ENCODE results near the gene C1QC. TPM values are rescaled to one million over a fixed set of nuclear protein-coding genes. Genes with fewer than 3 reads are reported as not detected.

Gene C1QC
- total and polyA plus RNA-seq, 2 experiments from 2014 or later = not detected

GRCh38 chr1:22611530-22611947 is 31.9 kb upstream of the C1QC start:
- H3K4me3 ChIP-seq = no peak overlapping the region
- H3K27ac ChIP-seq (ENCODE audit: low read depth) = no peak overlapping the region
- Mint-ChIP-seq H3K9me3 (no peaks in the 10 kb centered on the region; the same call in 2 of the 3 replicates), H3K27ac (no peak overlapping the region), H3K36me3 (ENCODE audit: low read depth) (no peaks in the 10 kb centered on the region), H3K4me1 (peaks cover 30% of the 10 kb centered on the region), H3K27me3 (ENCODE audit: insufficient read depth, low read depth, poor library complexity) (peaks cover 26% of the 10 kb centered on the region), H3K4me3 (no peak overlapping the region)
- no peaks in the 10 kb centered on the region for H3K79me2 ChIP-seq (replicated peaks; ENCODE audit: insufficient read depth)
- H3K27me3 ChIP-seq (ENCODE audit: insufficient read depth) = no peaks in the 10 kb centered on the region
- no peaks in the 10 kb centered on the region for H3K36me3 ChIP-seq (ENCODE audit: insufficient read depth)
- no peak overlapping the region for H3K4me2 ChIP-seq
- no peak for TF ChIP-seq NANOG (IDR thresholded peaks at IDR 0.05; ENCODE audit: borderline replicate concordance)
- peak; percentile 98 for TF ChIP-seq REST (IDR thresholded peaks at IDR 0.05; ENCODE audit: unreplicated experiment)
- TF ChIP-seq ZNF462 (CRISPR knock-in tag; IDR thresholded peaks at IDR 0.05) = no peak
- TF ChIP-seq CTCF (conservative IDR thresholded peaks at IDR 0.05; ENCODE audit: low read depth in 2 of 2) = no peak
- H2AFZ ChIP-seq = no peak overlapping the region
- H3K9me2 ChIP-seq (ENCODE audit: insufficient read depth) = no peaks in the 10 kb centered on the region
- peaks cover 3% of the 10 kb centered on the region; the same call in 1 of the 2 replicates for H4K20me1 ChIP-seq (replicated peaks; ENCODE audit: insufficient read depth)
- ATAC-seq (peak; percentile 89), DNase-seq (ENCODE audit: low spot score) (peak; percentile 90)
- H3F3A ChIP-seq (replicated peaks; ENCODE audit: low read depth) = no peaks in the 10 kb centered on the region
- H3K4me1 ChIP-seq (ENCODE audit: insufficient read depth) = 0 out of 2 replicates have a peak, but pooled peaks cover 6% of the 10 kb centered on the region
